Measurements from ENCODE around the gene TIGD6. TPM values are rescaled to one million over a fixed set of nuclear protein-coding genes. Genes with fewer than 3 reads are reported as not detected.
"Not testable (repeated sequence)": the region's sequence is repeated elsewhere in the genome, so short reads cannot be mapped to it uniquely, and the experiment has no call there.

Gene TIGD6
- total RNA-seq, 3 donors from 2014 or later, result 1.9 to 2.4 (median 2.1) TPM

GRCh38 chr5:149951138-149951749 lies 49.2 kb downstream of the TIGD6 start:
- Mint-ChIP-seq H3K4me3 (no peak overlapping the region), H3K4me1 (ENCODE audit: low read depth) (no peaks in the 10 kb centered on the region), H3K9me3 (no peaks in the 10 kb centered on the region), H3K36me3 (ENCODE audit: insufficient read depth) (no peaks in the 10 kb centered on the region), H3K27me3 (ENCODE audit: low read depth) (peaks cover 10% of the 10 kb centered on the region)
- no peak for ATAC-seq
- DNase-seq, result no peak

DNA sequence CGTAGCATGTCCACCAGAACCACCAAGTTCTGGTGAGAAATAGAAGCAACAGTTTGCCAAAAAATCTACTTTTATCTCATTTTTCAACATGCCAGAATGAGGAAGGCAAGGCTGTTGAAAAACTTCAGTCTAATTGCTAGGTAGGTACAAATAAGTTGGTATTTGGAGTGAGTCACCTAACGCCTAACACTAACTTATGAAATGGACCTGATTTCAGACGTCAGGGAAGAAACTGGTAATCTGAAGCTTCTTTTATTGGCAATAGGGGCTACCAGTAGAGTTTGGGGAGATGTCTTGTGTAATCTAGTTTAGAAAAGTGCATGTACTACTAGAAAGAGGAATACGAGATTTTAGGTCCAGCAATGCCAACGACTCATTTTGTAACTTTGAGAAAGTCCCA lies 51.5 kb downstream of the TIGD6 start:
- peaks cover 10% of the 10 kb centered on the region for H3K27me3 Mint-ChIP-seq (ENCODE audit: low read depth)
- ATAC-seq, result no peak

GRCh38 chr5:149946118-149946517 lies 54.3 kb downstream of the TIGD6 start:
- peaks cover 3% of the 10 kb centered on the region for H3K27me3 Mint-ChIP-seq (ENCODE audit: low read depth)
- H3K36me3 Mint-ChIP-seq (ENCODE audit: insufficient read depth), result no peaks in the 10 kb centered on the region
- no peak overlapping the region for H3K4me3 Mint-ChIP-seq
- H3K9me3 Mint-ChIP-seq, result no peaks in the 10 kb centered on the region
- H3K4me1 Mint-ChIP-seq (ENCODE audit: low read depth), result no peaks in the 10 kb centered on the region
- ATAC-seq (no peak), DNase-seq (no peak)

More for the DNA sequence above, 51.5 kb downstream of the TIGD6 start:
- Mint-ChIP-seq H3K4me3 (no peak overlapping the region), H3K9me3 (no peaks in the 10 kb centered on the region), H3K4me1 (ENCODE audit: low read depth) (no peaks in the 10 kb centered on the region), H3K36me3 (ENCODE audit: insufficient read depth) (no peaks in the 10 kb centered on the region)
- no peak for DNase-seq

- H3K4me1 Mint-ChIP-seq (ENCODE audit: low read depth), result no peaks in the 10 kb centered on the region
- no peaks in the 10 kb centered on the region for H3K36me3 Mint-ChIP-seq (ENCODE audit: insufficient read depth)
- ATAC-seq (no peak), DNase-seq (no peak)
- peaks cover 3% of the 10 kb centered on the region for H3K27me3 Mint-ChIP-seq (ENCODE audit: low read depth)
- no peak within 1 kb of the TSS for H3K4me3 Mint-ChIP-seq
- no peaks in the 10 kb centered on the region for H3K9me3 Mint-ChIP-seq
Observed at GRCh38 chr5:149944666-149945065, 55.8 kb downstream of the TIGD6 start, which contains the start of gene PDE6A. PDE6A (minus strand) TSS chr5:149944793; CDS start chr5:149944673, 120 bp downstream.

GRCh38 chr5:149943177-149943949 lies 57.1 kb downstream of the TIGD6 start:
- ATAC-seq; DNase-seq; H3K4me1 Mint-ChIP-seq (ENCODE audit: low read depth): not testable (repeated sequence)

More at GRCh38 chr5:149943177-149943949, 57.1 kb downstream of the TIGD6 start:
- not testable (repeated sequence) for H3K9me3 Mint-ChIP-seq; H3K4me3 Mint-ChIP-seq; H3K27me3 Mint-ChIP-seq (ENCODE audit: low read depth); H3K36me3 Mint-ChIP-seq (ENCODE audit: insufficient read depth)

Other genes with a start within 250 kb of the TIGD6 start
- gene PDE6A, start 55.9 kb downstream of the TIGD6 start, total RNA-seq, result not detected
- gene SLC26A2, start 39.9 kb downstream of the TIGD6 start, total RNA-seq, result 1 to 10 TPM; 7.9 to 8.8 (median 8.0) TPM
- gene HMGXB3, start 85 bp upstream of the TIGD6 start, total RNA-seq, result 10 to 100 TPM; 46.2 to 49.2 (median 46.4) TPM
- under 1 TPM; 0.10 to 0.46 (median 0.26) TPM for gene CSF1R, start 85.9 kb upstream of the TIGD6 start, total RNA-seq
- under 1 TPM; 0.19 to 0.40 (median 0.37) TPM for gene PDGFRB, start 155.2 kb upstream of the TIGD6 start, total RNA-seq
- gene CDX1, start 166.1 kb upstream of the TIGD6 start, total RNA-seq, result under 1 TPM in 1 of 3 donors, not detected in 2; 0.13 TPM
- gene SLC6A7, start 189.4 kb upstream of the TIGD6 start, total RNA-seq, result not detected

Measured in activated T-cell treated with anti-CD3 and anti-CD28 coated beads, Interleukin-2, amount 50 U/mL, for 4 hours (primary cell).